Breast epithelium (tissue), 4 donors: ENCODE data around the gene CACNA2D1. TPM values are rescaled to one million over a fixed set of nuclear protein-coding genes. Genes with fewer than 3 reads are reported as not detected.

Experiments
- DNase-seq, 2 donors: peaks; one replicate each; pipeline ENCODE4 v3.0.0-alpha.2; 2019; ENCODE audit warnings: low spot score in 2 of 2
- H3K27ac ChIP-seq, 2 donors: fragments of 200-600 bp; sonication (generic) in 1 of 2; one replicate each; pipeline ENCODE4 v1.5.1; 2016 to 2019; ENCODE audit warnings: mild to moderate bottlenecking in 1 of 2
- H3K27me3 ChIP-seq, 2 donors: fragments of 200-600 bp; sonication (generic) in 1 of 2; one replicate each; pipeline versions ENCODE4 v1.5.1 to v1.6.0; 2017 to 2019; ENCODE audit warnings: control low read depth in 1 of 2, mild to moderate bottlenecking in 1 of 2
- H3K36me3 ChIP-seq: fragments of 200-600 bp; one replicate; pipeline ENCODE4 v1.5.1; 2019
- H3K4me1 ChIP-seq, 2 donors: fragments of 200-600 bp; sonication (generic); one replicate each; pipeline ENCODE4 v1.5.1; 2016 to 2019; ENCODE audit warnings: control low read depth in 1 of 2
- H3K4me3 ChIP-seq, 3 donors: fragments of 200-600 bp; sonication (generic); 1 replicate in 2 of 3; 2 replicates in 1 of 3; pipeline ENCODE4 v1.5.1; 2016 to 2019; ENCODE audit warnings: mild to moderate bottlenecking in 3 of 3, moderate library complexity in 2 of 3
- H3K9me3 ChIP-seq, 2 donors: fragments of 200-600 bp; sonication (generic) in 1 of 2; one replicate each; pipeline ENCODE4 v1.5.1; 2016 to 2019; ENCODE audit warnings: control low read depth in 1 of 2
- CTCF ChIP-seq, 3 donors: fragments of 450-650 bp; IDR thresholded peaks; one replicate each; pipeline ENCODE4 v1.5.1; 2016 to 2017; ENCODE audit warnings: antibody characterized with exemption in 3 of 3, mild to moderate bottlenecking in 3 of 3, moderate library complexity in 3 of 3
- POLR2A ChIP-seq: fragments of 450-650 bp; IDR thresholded peaks from one replicate; pipeline ENCODE4 v1.6.1; 2016; ENCODE audit warnings: antibody characterized with exemption, mild to moderate bottlenecking, moderate library complexity
- POLR2AphosphoS5 ChIP-seq, 3 donors: sonication (generic); formaldehyde crosslinking; IDR thresholded peaks; one replicate each; pipeline ENCODE4 v1.6.1; 2017; ENCODE audit warnings: antibody characterized with exemption in 3 of 3
- intact Hi-C: fragments of 100-400 bp; cut with DNase I; formaldehyde crosslinking; loops from one replicate; pipeline ENCODE4 v1.15.1; 2023; ENCODE audit warnings: low total_unique reads
- total RNA-seq, 3 donors: library from RNA; depleted of rRNA; stranded (reverse); fragments of >200 nt; gene quantifications; one replicate each; pipeline ENCODE4 v1.1.0, GENCODE V29; 2016

CACNA2D1 gene
- total RNA-seq, 3 donors from 2014 or later = 10.2 to 79.4 (median 16.0) TPM

GRCh38 chr7:82471351-82472020 lies 27.9 kb upstream of the CACNA2D1 start:
- intact Hi-C loops = no loop called here
- TF ChIP-seq CTCF (IDR thresholded peaks at IDR 0.05) = no peak

DNA sequence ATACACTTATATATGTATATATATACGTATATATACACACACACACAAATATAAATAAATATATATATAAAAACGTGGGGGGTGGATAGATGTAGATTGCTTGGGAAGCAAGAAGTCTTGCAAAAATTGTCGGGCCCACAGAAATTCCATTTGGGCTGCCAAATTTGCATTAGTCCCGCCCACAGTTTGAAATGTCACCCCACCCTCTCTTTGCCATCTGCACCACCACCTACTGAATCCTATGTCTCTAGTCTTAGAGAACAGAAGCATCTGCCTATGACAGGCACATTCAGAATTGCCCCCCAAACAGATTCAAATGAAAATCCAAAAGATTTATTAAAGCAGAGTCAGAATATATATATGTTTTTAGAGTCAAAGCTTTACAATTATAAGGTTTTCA lies 25.6 kb upstream of the CACNA2D1 start:
- Histone ChIP-seq H3K27ac (no peak overlapping the region), H3K36me3 (no peaks in the 10 kb centered on the region), H3K4me3 (no peak overlapping the region), H3K27me3 (no peaks in the 10 kb centered on the region), H3K4me1 (no peaks in the 10 kb centered on the region), H3K9me3 (no peaks in the 10 kb centered on the region)
- intact Hi-C loops = no loop called here
- TF ChIP-seq CTCF (IDR thresholded peaks at IDR 0.05) = no peak
- DNase-seq = no peak

More at GRCh38 chr7:82471351-82472020, 27.9 kb upstream of the CACNA2D1 start:
- DNase-seq = no peak
- H3K27ac ChIP-seq = no peak overlapping the region
- no peaks in the 10 kb centered on the region for H3K4me1 ChIP-seq
- no peak overlapping the region for H3K4me3 ChIP-seq
- H3K27me3 ChIP-seq = no peaks in the 10 kb centered on the region
- H3K36me3 ChIP-seq = no peaks in the 10 kb centered on the region
- no peaks in the 10 kb centered on the region for H3K9me3 ChIP-seq

DNA sequence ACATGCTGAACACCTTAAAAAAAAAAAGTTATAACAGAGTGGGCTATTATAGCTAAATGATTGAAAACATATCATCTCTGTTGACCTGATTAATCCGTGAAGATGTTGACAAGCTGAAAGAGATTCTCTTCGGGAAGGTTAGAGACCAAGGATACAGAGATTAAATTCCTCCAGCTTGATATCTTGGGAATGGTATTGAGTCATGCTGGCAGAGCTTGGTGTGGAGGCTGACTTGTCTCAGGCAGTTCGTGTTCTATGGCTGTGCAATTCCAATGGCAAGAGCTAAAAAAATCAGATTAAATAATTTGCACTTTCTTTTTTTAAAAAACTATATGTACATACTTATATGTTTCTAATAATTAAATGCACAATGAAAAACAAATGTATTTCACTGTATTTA lies 24.9 kb upstream of the CACNA2D1 start:
- Histone ChIP-seq H3K36me3 (no peaks in the 10 kb centered on the region), H3K9me3 (no peaks in the 10 kb centered on the region), H3K4me1 (no peaks in the 10 kb centered on the region), H3K27me3 (no peaks in the 10 kb centered on the region), H3K27ac (no peak overlapping the region), H3K4me3 (no peak overlapping the region)
- no peak for TF ChIP-seq CTCF (IDR thresholded peaks at IDR 0.05)
- no peak for TF ChIP-seq POLR2A
- no peak for TF ChIP-seq POLR2AphosphoS5 (IDR thresholded peaks at IDR 0.05)
- intact Hi-C loops = no loop called here
- DNase-seq = no peak

- Histone ChIP-seq H3K9me3 (no peaks in the 10 kb centered on the region), H3K27me3 (no peaks in the 10 kb centered on the region), H3K27ac (no peak overlapping the region), H3K36me3 (no peaks in the 10 kb centered on the region), H3K4me1 (no peaks in the 10 kb centered on the region), H3K4me3 (no peak overlapping the region)
- TF ChIP-seq CTCF (IDR thresholded peaks at IDR 0.05) (no peak), POLR2A (no peak), POLR2AphosphoS5 (IDR thresholded peaks at IDR 0.05) (no peak)
- no peak for DNase-seq
- intact Hi-C loops = no loop called here
These were observed 23.4 kb upstream of the CACNA2D1 start for GRCh38 chr7:82467020-82467419.

DNA sequence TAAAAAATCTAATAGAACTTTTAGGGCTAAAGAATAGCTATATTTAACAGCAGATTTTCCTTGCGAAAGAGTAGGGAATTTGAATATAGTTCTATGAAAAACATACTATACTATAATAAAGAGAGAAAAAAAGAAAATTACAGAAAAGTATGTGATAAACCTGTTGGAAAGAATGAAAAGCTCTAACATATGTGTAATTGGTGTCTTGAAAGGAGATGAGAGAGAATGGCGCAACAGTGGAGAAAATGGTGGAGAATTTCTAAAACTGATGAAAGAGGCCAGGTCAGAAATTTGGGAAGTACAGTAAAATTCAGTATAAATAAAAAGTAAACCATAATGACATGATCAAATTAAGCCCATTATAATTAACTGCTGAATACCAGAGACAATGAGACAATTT lies 20.8 kb upstream of the CACNA2D1 start:
- no peak overlapping the region for H3K4me3 ChIP-seq
- intact Hi-C loops = no loop called here
- no peaks in the 10 kb centered on the region for H3K27me3 ChIP-seq
- TF ChIP-seq CTCF (IDR thresholded peaks at IDR 0.05) (no peak), POLR2A (no peak), POLR2AphosphoS5 (IDR thresholded peaks at IDR 0.05) (no peak)
- no peak overlapping the region for H3K27ac ChIP-seq
- no peak for DNase-seq
- no peaks in the 10 kb centered on the region for H3K9me3 ChIP-seq
- H3K4me1 ChIP-seq = no peaks in the 10 kb centered on the region
- H3K36me3 ChIP-seq = no peaks in the 10 kb centered on the region
